Mesendoderm (in vitro differentiated cells): ENCODE results near the gene SMIM38.
"Not testable (repeated sequence)": the region's sequence is repeated elsewhere in the genome, so short reads cannot be mapped to it uniquely, and the experiment has no call there.

Experiments used
- DNase-seq: peaks from one replicate; pipeline ENCODE4 v3.0.0; 2013
- H2AK5ac ChIP-seq: 2 replicates; pipeline ENCODE4 v1.6.1; 2013; ENCODE audit warnings: low read length, inconsistent platforms
- H2BK120ac ChIP-seq: 2 replicates; pipeline ENCODE4 v1.6.1; 2013; ENCODE audit warnings: low read depth, mild to moderate bottlenecking, low read length, moderate library complexity, mixed read lengths
- H2BK15ac ChIP-seq: replicated peaks from 2 replicates; pipeline ENCODE4 v1.6.1; 2013; ENCODE audit warnings: low read depth, mild to moderate bottlenecking, moderate library complexity
- H2BK5ac ChIP-seq: 2 replicates; pipeline ENCODE4 v1.6.1; 2013; ENCODE audit warnings: low read length, inconsistent platforms
- H3K18ac ChIP-seq: 2 replicates; pipeline ENCODE4 v1.6.1; 2013; ENCODE audit warnings: mild to moderate bottlenecking, low read length, mixed read lengths
- H3K23ac ChIP-seq: one replicate; pipeline ENCODE4 v1.6.1; 2013; ENCODE audit warnings: low read length
- H3K27ac ChIP-seq: 2 replicates; pipeline ENCODE4 v1.5.1; 2013; ENCODE audit warnings: low read depth, mild to moderate bottlenecking, inconsistent platforms, low read length, moderate library complexity
- H3K27me3 ChIP-seq: 2 replicates; pipeline ENCODE4 v1.6.1; 2013; ENCODE audit warnings: low read length, control low read depth, mild to moderate bottlenecking, inconsistent platforms; ENCODE audit not compliant: insufficient read depth, poor library complexity
- H3K36me3 ChIP-seq: 2 replicates; pipeline ENCODE4 v1.6.1; 2013; ENCODE audit warnings: low read length, inconsistent platforms; ENCODE audit not compliant: control insufficient read depth, insufficient read depth
- H3K4ac ChIP-seq: one replicate; pipeline ENCODE4 v1.6.1; 2013; ENCODE audit warnings: low read depth, mild to moderate bottlenecking, low read length, moderate library complexity
- H3K4me1 ChIP-seq: 2 replicates; pipeline ENCODE4 v1.6.1; 2013; ENCODE audit warnings: low read depth, low read length, inconsistent platforms; ENCODE audit not compliant: control insufficient read depth
- H3K4me2 ChIP-seq: 2 replicates; pipeline ENCODE4 v1.6.1; 2013; ENCODE audit warnings: low read length
- H3K4me3 ChIP-seq: 2 replicates; pipeline ENCODE4 v1.5.1; 2013; ENCODE audit warnings: mild to moderate bottlenecking, low read length
- H3K56ac ChIP-seq: one replicate; pipeline ENCODE4 v1.6.1; 2013; ENCODE audit warnings: low read length
- H3K79me1 ChIP-seq: 2 replicates; pipeline ENCODE4 v1.6.1; 2013; ENCODE audit warnings: low read length, inconsistent platforms
- H3K79me2 ChIP-seq: 2 replicates; pipeline ENCODE4 v1.6.1; 2013; ENCODE audit warnings: mild to moderate bottlenecking, low read length; ENCODE audit not compliant: control insufficient read depth, insufficient read depth
- H3K9ac ChIP-seq: 2 replicates; pipeline ENCODE4 v1.6.1; 2013; ENCODE audit warnings: low read length, inconsistent platforms
- H4K5ac ChIP-seq: one replicate; pipeline ENCODE4 v1.6.1; 2013; ENCODE audit warnings: low read length
- H4K8ac ChIP-seq: one replicate; pipeline ENCODE4 v1.6.1; 2013; ENCODE audit warnings: low read depth, mild to moderate bottlenecking, control low read depth, low read length, moderate library complexity
- WGBS: extraction: QIAGEN DNeasy Blood & Tissue Kit; methylation state at CpG from one replicate; pipeline ENCODE4 v1.1.7; 2013; ENCODE audit warnings: low lambda C conversion rate, missing lambda C conversion rate; ENCODE audit not compliant: insufficient coverage; ENCODE audit errors: extremely low coverage; 5-methylcytosine and 5-hydroxymethylcytosine counted together

SMIM38 gene

GRCh38 chr11:69133251-69133650 lies 22.5 kb upstream of the SMIM38 start:
- H3K23ac ChIP-seq = no peak overlapping the region
- no peak overlapping the region for H3K18ac ChIP-seq
- H3K79me2 ChIP-seq = no peaks in the 10 kb centered on the region
- no peaks in the 10 kb centered on the region for H3K27me3 ChIP-seq
- no peak overlapping the region for H4K5ac ChIP-seq
- no peak overlapping the region for H4K8ac ChIP-seq
- H3K4me2 ChIP-seq = no peak overlapping the region
- H3K4ac ChIP-seq = no peak overlapping the region
- H2BK15ac ChIP-seq = no peak overlapping the region
- no peak for DNase-seq
- H3K56ac ChIP-seq = no peak overlapping the region
- H2BK5ac ChIP-seq = no peak overlapping the region
- WGBS = 100% methylated on average over 1 of the region's 4 CpGs
- H3K4me1 ChIP-seq = no peaks in the 10 kb centered on the region
- H3K9ac ChIP-seq = no peak overlapping the region
- no peaks in the 10 kb centered on the region for H3K36me3 ChIP-seq
- H2AK5ac ChIP-seq = no peak overlapping the region
- no peaks in the 10 kb centered on the region for H3K79me1 ChIP-seq
- no peak overlapping the region for H3K4me3 ChIP-seq
- no peak overlapping the region for H2BK120ac ChIP-seq
- no peak overlapping the region for H3K27ac ChIP-seq

- H3K18ac ChIP-seq, H2AK5ac ChIP-seq, H3K36me3 ChIP-seq, H3K56ac ChIP-seq, H3K27me3 ChIP-seq, H3K4ac ChIP-seq, H3K23ac ChIP-seq, H2BK5ac ChIP-seq, H3K9ac ChIP-seq, H3K4me1 ChIP-seq, H4K5ac ChIP-seq, H3K27ac ChIP-seq, H2BK120ac ChIP-seq, H4K8ac ChIP-seq, H3K79me2 ChIP-seq, H3K4me3 ChIP-seq, H2BK15ac ChIP-seq, H3K79me1 ChIP-seq, H3K4me2 ChIP-seq, DNase-seq: not testable (repeated sequence)
- no CpG with 5 or more reads among the region's 2 CpGs for WGBS
Observed at GRCh38 chr11:69134182-69134581, 21.6 kb upstream of the SMIM38 start.

GRCh38 chr11:69134957-69135356 lies 20.8 kb upstream of the SMIM38 start:
- H3K9ac ChIP-seq = no peak overlapping the region
- H2BK120ac ChIP-seq = no peak overlapping the region
- H4K8ac ChIP-seq = no peak overlapping the region
- H3K23ac ChIP-seq = no peak overlapping the region
- H2BK5ac ChIP-seq = no peak overlapping the region
- no peak overlapping the region for H3K27ac ChIP-seq
- DNase-seq = no peak
- no peaks in the 10 kb centered on the region for H3K4me1 ChIP-seq
- H3K4ac ChIP-seq = no peak overlapping the region
- no peak overlapping the region for H2AK5ac ChIP-seq
- no peak overlapping the region for H3K4me3 ChIP-seq
- no peaks in the 10 kb centered on the region for H3K79me2 ChIP-seq
- no peaks in the 10 kb centered on the region for H3K36me3 ChIP-seq
- H3K4me2 ChIP-seq = no peak overlapping the region
- H4K5ac ChIP-seq = no peak overlapping the region
- H3K79me1 ChIP-seq = no peaks in the 10 kb centered on the region
- H3K18ac ChIP-seq = no peak overlapping the region
- no peak overlapping the region for H3K56ac ChIP-seq
- no peaks in the 10 kb centered on the region for H3K27me3 ChIP-seq
- WGBS = no CpG with 5 or more reads among the region's 8 CpGs
- H2BK15ac ChIP-seq = no peak overlapping the region

- no CpG with 5 or more reads among the region's 14 CpGs for WGBS
- H3K23ac ChIP-seq = no peak overlapping the region
- no peaks in the 10 kb centered on the region for H3K27me3 ChIP-seq
- no peaks in the 10 kb centered on the region for H3K79me1 ChIP-seq
- no peak overlapping the region for H2BK15ac ChIP-seq
- H3K4me3 ChIP-seq = no peak overlapping the region
- no peaks in the 10 kb centered on the region for H3K4me1 ChIP-seq
- no peak overlapping the region for H2BK5ac ChIP-seq
- no peak overlapping the region for H4K5ac ChIP-seq
- no peak overlapping the region for H3K4me2 ChIP-seq
- H3K9ac ChIP-seq = no peak overlapping the region
- no peak overlapping the region for H3K4ac ChIP-seq
- no peak for DNase-seq
- no peak overlapping the region for H2BK120ac ChIP-seq
- no peaks in the 10 kb centered on the region for H3K79me2 ChIP-seq
- H3K18ac ChIP-seq = no peak overlapping the region
- H3K36me3 ChIP-seq = no peaks in the 10 kb centered on the region
- no peak overlapping the region for H3K27ac ChIP-seq
- H4K8ac ChIP-seq = no peak overlapping the region
- no peak overlapping the region for H3K56ac ChIP-seq
- no peak overlapping the region for H2AK5ac ChIP-seq
Observed at GRCh38 chr11:69135420-69136363, 20.0 kb upstream of the SMIM38 start.

GRCh38 chr11:69136471-69136870 lies 19.3 kb upstream of the SMIM38 start:
- Histone ChIP-seq H2AK5ac (no peak overlapping the region), H3K56ac (no peak overlapping the region), H4K5ac (no peak overlapping the region), H3K4ac (no peak overlapping the region), H2BK120ac (no peak overlapping the region), H2BK5ac (no peak overlapping the region), H3K4me1 (no peaks in the 10 kb centered on the region), H3K9ac (no peak overlapping the region), H3K36me3 (no peaks in the 10 kb centered on the region), H3K4me2 (no peak overlapping the region), H3K4me3 (no peak overlapping the region), H3K79me1 (no peaks in the 10 kb centered on the region), H3K79me2 (no peaks in the 10 kb centered on the region), H3K27ac (no peak overlapping the region), H3K23ac (no peak overlapping the region), H4K8ac (no peak overlapping the region), H3K27me3 (no peaks in the 10 kb centered on the region), H2BK15ac (no peak overlapping the region), H3K18ac (no peak overlapping the region)
- no peak for DNase-seq
- WGBS = no CpG with 5 or more reads among the region's 9 CpGs
